Measurements from ENCODE around the gene DENND1B.

DNA sequence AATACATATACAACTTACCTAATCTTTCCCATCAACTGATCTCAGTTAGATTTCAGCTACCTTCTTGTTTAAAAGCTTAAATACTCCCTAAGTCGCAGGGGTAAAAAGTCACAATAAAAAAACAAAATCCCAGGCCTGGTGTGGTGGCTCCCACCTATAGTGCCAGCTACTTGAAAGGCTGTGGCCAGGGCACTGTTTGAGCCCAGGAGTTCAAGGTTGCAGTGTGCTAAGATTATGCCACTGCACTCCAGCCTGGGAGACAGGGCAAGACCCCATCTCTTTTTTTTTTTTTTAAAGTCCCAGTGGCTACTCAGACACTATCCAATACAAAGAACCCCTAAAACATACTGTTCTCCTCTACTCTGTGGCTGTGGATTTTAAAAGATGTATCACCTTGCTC is 228.3 kb downstream of the DENND1B start:
- TF ChIP-seq JUN (CRISPR knock-in tag; IDR thresholded peaks at IDR 0.05) = no peak
- TF ChIP-seq, protein P1, sequence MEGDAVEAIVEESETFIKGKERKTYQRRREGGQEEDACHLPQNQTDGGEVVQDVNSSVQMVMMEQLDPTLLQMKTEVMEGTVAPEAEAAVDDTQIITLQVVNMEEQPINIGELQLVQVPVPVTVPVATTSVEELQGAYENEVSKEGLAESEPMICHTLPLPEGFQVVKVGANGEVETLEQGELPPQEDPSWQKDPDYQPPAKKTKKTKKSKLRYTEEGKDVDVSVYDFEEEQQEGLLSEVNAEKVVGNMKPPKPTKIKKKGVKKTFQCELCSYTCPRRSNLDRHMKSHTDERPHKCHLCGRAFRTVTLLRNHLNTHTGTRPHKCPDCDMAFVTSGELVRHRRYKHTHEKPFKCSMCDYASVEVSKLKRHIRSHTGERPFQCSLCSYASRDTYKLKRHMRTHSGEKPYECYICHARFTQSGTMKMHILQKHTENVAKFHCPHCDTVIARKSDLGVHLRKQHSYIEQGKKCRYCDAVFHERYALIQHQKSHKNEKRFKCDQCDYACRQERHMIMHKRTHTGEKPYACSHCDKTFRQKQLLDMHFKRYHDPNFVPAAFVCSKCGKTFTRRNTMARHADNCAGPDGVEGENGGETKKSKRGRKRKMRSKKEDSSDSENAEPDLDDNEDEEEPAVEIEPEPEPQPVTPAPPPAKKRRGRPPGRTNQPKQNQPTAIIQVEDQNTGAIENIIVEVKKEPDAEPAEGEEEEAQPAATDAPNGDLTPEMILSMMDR (CRISPR knock-in tag; IDR thresholded peaks at IDR 0.05) = no peak
